Ascending aorta (tissue), 2 donors: ENCODE data around the gene ZDHHC18. TPM values are rescaled to one million over a fixed set of nuclear protein-coding genes. Genes with fewer than 3 reads are reported as not detected.

Source experiments
- DNase-seq, 2 donors: peaks; one replicate each; pipeline ENCODE4 v3.0.0-alpha.2; 2019; ENCODE audit warnings: low spot score in 2 of 2
- H3K27ac ChIP-seq, 2 donors: fragments of 200-600 bp; sonication (generic); one replicate each; pipeline ENCODE4 v1.5.1; 2016 to 2017; ENCODE audit warnings: mild to moderate bottlenecking in 1 of 2
- H3K27me3 ChIP-seq: fragments of 200-600 bp; sonication (generic); one replicate; pipeline ENCODE4 v1.5.1; 2017
- H3K36me3 ChIP-seq, 2 donors: fragments of 200-600 bp; sonication (generic); one replicate each; pipeline ENCODE4 v1.5.1; 2016
- H3K4me1 ChIP-seq, 2 donors: fragments of 200-600 bp; sonication (generic); one replicate each; pipeline ENCODE4 v1.5.1; 2016 to 2017; ENCODE audit warnings: mild to moderate bottlenecking in 1 of 2
- H3K4me3 ChIP-seq, 2 donors: fragments of 200-600 bp; sonication (generic); one replicate each; pipeline ENCODE4 v1.5.1; 2016 to 2017; ENCODE audit warnings: mild to moderate bottlenecking in 1 of 2
- H3K9me3 ChIP-seq, 2 donors: fragments of 200-600 bp; sonication (generic); one replicate each; pipeline ENCODE4 v1.5.1; 2016
- CTCF ChIP-seq, 3 experiments: fragments of 200-600 bp in 2 of 3; fragments of 450-650 bp in 1 of 3; sonication (generic) in 2 of 3; IDR thresholded peaks; one replicate each; pipeline ENCODE4 v1.5.1; 2016 to 2019; ENCODE audit warnings: antibody characterized with exemption in 3 of 3, mild to moderate bottlenecking in 1 of 3, moderate library complexity in 1 of 3
- intact Hi-C: fragments of 100-400 bp; cut with DNase I; formaldehyde crosslinking; loops from one replicate; pipeline ENCODE4 v1.15.1; 2023
- total RNA-seq: library from RNA; depleted of rRNA; stranded (reverse); fragments of >200 nt; gene quantifications from one replicate; pipeline ENCODE4 v1.1.0, GENCODE V29; 2016

ZDHHC18 gene
- total RNA-seq, 1 donor from 2014 or later: 36.0 TPM

GRCh38 chr1:26854906-26855305, 28.4 kb downstream of the ZDHHC18 start:
- peaks cover 46 to 75% of the 10 kb centered on the region in 2 donors for H3K36me3 ChIP-seq
- no peak for TF ChIP-seq CTCF (IDR thresholded peaks at IDR 0.05)

GRCh38 chr1:26855636-26856035, 29.1 kb downstream of the ZDHHC18 start:
- peaks cover 0 to 3% of the 10 kb centered on the region in 2 donors for H3K4me1 ChIP-seq
- no peak for TF ChIP-seq CTCF (IDR thresholded peaks at IDR 0.05)
- no peaks in the 10 kb centered on the region for H3K27me3 ChIP-seq
- H3K4me3 ChIP-seq: no peak overlapping the region
- H3K27ac ChIP-seq: no peak overlapping the region
- intact Hi-C loops: no loop called here
- no peaks in the 10 kb centered on the region for H3K9me3 ChIP-seq
- DNase-seq: no peak
- peaks cover 40 to 67% of the 10 kb centered on the region in 2 donors for H3K36me3 ChIP-seq

More at GRCh38 chr1:26854906-26855305, 28.4 kb downstream of the ZDHHC18 start:
- Histone ChIP-seq H3K27ac (no peak overlapping the region), H3K4me1 (peaks cover 0 to 3% of the 10 kb centered on the region in 2 donors), H3K4me3 (no peak overlapping the region), H3K9me3 (no peaks in the 10 kb centered on the region), H3K27me3 (no peaks in the 10 kb centered on the region)
- intact Hi-C loops: no loop called here
- DNase-seq: no peak

- no peak overlapping the region for H3K27ac ChIP-seq
- no peak for DNase-seq
- H3K36me3 ChIP-seq: peaks cover 34 to 62% of the 10 kb centered on the region in 2 donors
- intact Hi-C loops: no loop called here
- H3K9me3 ChIP-seq: no peaks in the 10 kb centered on the region
- no peak overlapping the region for H3K4me3 ChIP-seq
- H3K4me1 ChIP-seq: peaks cover 0 to 3% of the 10 kb centered on the region in 2 donors
- H3K27me3 ChIP-seq: no peaks in the 10 kb centered on the region
- no peak for TF ChIP-seq CTCF (IDR thresholded peaks at IDR 0.05)
Measured at GRCh38 chr1:26856181-26856580, 29.7 kb downstream of the ZDHHC18 start.

GRCh38 chr1:26856604-26857469, 30.3 kb downstream of the ZDHHC18 start:
- Histone ChIP-seq H3K36me3 (peaks cover 28 to 55% of the 10 kb centered on the region in 2 donors), H3K9me3 (no peaks in the 10 kb centered on the region), H3K27me3 (no peaks in the 10 kb centered on the region), H3K27ac (no peak overlapping the region), H3K4me1 (peaks cover 0 to 3% of the 10 kb centered on the region in 2 donors), H3K4me3 (no peak overlapping the region)
- intact Hi-C loops: no loop called here
- TF ChIP-seq CTCF (IDR thresholded peaks at IDR 0.05): no peak
- DNase-seq: no peak

GRCh38 chr1:26857473-26858060, 31.1 kb downstream of the ZDHHC18 start:
- intact Hi-C loops: no loop called here
- no peaks in the 10 kb centered on the region for H3K9me3 ChIP-seq
- no peak overlapping the region for H3K4me3 ChIP-seq
- no peaks in the 10 kb centered on the region for H3K27me3 ChIP-seq
- peaks cover 0 to 3% of the 10 kb centered on the region in 2 donors for H3K4me1 ChIP-seq
- TF ChIP-seq CTCF (IDR thresholded peaks at IDR 0.05): no peak
- no peak for DNase-seq
- H3K36me3 ChIP-seq: peaks cover 20 to 48% of the 10 kb centered on the region in 2 donors
- no peak overlapping the region for H3K27ac ChIP-seq
